GM19452 (cell line): ENCODE results near the gene STPG4.
"Not testable (repeated sequence)": the region's sequence is repeated elsewhere in the genome, so short reads cannot be mapped to it uniquely, and the experiment has no call there.

Experiments
- ATAC-seq: cut with Tn5 transposase; IDR thresholded peaks from one replicate; pipeline ENCODE4 v1.9.1; 2021; ENCODE audit not compliant: unreplicated experiment

STPG4 gene

GRCh38 chr2:47173986-47174732 lies 19.1 kb upstream of the STPG4 start:
- no peak for ATAC-seq

GRCh38 chr2:47172922-47173695 lies 18.0 kb upstream of the STPG4 start:
- no peak for ATAC-seq

DNA sequence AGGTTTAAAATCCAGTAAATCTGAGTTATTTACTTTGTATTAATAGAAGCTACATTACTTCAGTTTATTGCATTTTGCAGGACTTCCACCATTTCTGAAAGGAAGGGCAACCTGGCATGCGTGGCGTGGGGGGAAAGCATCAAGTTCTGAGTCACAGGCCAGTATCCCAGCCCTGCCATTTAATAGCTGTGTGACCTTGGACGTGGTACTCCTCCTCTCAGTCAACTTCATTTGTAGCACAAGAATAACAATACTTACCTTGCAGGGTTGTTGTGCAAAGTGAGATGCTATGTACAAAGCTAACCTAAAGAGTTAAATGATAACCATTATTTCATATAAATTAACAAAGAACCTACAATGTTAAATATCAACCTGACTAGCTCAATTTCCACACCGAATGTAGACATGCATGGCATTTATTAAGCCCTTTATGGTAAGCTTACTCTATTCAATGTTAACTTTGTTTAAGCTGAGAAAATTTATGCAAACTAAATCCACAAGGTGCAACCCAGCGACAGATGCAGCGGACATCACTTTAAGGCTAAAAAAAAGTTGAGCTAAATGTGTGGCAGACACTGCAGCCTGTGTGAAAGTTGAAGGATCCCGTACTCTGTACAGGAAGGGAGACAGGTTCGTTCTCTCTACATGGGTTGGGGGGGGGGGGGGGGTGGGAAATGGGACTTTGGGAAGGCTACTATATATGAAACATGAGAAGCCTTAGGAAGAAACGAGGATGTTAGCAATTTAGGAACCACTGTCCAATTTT lies 17.2 kb upstream of the STPG4 start:
- no peak for ATAC-seq

DNA sequence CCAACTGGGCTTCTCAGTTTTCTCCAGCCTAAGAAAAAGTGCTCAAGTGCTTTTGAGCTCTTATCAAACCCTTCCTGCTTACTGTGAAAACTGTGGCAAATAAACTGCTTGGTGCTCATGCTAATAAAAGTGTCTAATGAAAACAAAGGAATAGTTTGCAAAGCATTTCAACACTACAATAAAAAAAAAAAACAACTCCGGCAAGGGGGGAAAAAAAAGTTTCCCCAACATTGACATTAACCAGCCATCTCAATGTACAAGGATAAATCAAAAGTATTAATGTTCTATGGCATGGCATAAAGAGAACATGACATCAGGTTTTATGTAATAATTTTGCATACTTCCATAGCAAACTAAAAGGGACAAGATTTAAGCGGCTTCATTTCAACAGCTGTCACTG lies 14.7 kb upstream of the STPG4 start:
- ATAC-seq: no peak

GRCh38 chr2:47168895-47169294 lies 13.8 kb upstream of the STPG4 start:
- ATAC-seq: not testable (repeated sequence)

- no peak for ATAC-seq
Observed at GRCh38 chr2:47167149-47167548, 12.0 kb upstream of the STPG4 start.

DNA sequence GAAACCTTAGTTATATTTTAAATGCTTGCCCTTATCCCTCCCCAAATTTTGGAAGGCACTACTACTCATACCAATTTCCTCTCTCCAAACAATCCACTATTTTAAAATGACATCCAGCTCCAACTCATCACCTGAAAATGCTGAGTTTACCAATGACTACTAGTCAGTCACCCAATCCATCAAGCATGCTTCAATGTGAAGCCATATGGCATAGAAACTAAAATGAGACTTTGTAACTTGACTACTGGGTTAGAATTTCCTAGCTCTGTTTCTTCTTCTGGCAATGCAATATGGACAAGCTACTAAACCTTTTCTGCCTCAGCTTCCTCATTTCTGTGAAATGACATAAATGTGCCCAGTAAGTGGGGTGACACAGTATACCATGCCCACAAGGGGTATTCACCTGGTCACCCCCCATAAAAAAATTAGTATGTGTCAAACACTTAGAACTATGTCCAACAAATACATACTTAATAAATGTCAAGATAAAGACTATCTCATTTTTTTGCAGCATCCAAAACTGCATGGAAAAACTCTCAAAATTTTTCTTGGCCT lies 10.0 kb upstream of the STPG4 start:
- no peak for ATAC-seq

- ATAC-seq: no peak
Observed at GRCh38 chr2:47162780-47163179, 7.7 kb upstream of the STPG4 start.

DNA sequence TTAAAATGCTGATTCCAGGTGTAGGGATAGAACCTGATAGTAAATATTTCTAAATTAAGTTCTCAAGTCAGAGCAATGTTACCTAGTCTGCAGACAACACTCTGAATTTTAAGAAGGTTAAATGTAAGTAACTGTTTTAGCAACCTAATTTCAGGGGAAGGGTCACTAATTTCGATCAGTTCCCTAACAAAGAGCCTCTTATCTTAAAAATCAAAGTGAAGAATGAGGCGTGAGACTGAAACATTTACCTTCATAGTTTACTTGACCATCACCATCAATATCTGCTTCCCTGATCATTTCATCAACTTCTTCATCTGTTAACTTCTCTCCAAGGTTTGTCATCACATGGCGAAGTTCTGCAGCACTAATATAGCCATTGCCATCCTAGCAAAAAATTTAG lies 6.4 kb upstream of the STPG4 start:
- no peak for ATAC-seq

DNA sequence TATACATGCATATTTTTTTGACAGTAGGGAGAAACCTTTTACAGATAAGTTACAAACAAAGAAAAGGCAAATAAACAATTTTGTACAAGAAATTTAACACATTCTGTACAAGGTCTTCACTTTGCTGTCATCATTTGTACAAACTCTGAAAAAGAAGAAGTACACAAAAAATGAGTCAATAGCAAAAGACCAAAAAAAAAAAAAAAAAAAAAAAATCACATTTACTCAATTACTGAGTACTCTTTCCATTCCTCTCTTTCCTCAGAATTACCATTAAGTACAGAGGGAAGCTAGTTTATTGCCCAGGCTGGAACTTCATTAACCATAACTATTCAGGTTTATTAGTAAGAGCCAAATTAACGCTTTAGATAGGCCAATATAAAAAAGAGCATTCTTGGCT lies 5.6 kb upstream of the STPG4 start:
- ATAC-seq: no peak

DNA sequence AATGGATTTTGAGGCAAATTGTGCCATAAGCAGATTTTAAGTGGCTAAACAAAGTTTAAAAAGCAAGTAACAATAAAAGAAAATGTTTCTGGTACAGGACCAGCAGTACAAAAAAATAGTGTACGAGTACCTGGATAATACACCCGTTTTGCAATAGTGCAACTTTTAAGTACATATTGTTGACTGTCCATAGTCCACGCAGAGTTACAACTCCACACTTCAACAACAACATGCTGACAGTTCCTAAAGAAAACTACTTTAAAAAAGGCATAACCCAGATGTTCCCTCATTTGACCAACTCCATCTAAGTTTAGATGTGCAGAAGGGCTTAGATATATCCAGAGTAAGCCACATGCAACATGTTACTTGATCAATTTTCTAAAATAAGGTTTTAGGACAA lies 5.1 kb upstream of the STPG4 start:
- ATAC-seq: no peak

DNA sequence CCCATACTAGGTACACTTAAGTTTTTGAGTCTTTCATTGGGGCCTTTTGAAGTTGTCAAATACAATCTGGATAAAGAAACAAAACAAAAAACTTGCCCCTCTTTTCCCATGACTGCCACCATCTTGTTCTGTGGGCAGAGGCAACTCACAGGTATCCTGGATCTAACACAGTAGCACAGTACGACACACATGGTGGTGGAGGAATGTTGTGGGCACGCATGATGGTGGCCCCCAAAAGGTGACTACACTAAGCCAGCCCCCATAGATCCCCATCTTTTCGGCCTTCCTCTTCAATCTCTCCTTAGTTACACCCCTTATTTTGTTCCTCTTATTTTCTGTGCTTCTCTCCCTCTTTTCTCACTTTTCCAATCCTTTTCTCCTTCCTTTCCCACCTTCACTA lies 4.5 kb upstream of the STPG4 start:
- ATAC-seq: no peak

GRCh38 chr2:47158576-47158975 lies 3.5 kb upstream of the STPG4 start:
- ATAC-seq: no peak

- ATAC-seq: no peak
Observed at GRCh38 chr2:47152803-47153202, 2.3 kb downstream of the STPG4 start.

DNA sequence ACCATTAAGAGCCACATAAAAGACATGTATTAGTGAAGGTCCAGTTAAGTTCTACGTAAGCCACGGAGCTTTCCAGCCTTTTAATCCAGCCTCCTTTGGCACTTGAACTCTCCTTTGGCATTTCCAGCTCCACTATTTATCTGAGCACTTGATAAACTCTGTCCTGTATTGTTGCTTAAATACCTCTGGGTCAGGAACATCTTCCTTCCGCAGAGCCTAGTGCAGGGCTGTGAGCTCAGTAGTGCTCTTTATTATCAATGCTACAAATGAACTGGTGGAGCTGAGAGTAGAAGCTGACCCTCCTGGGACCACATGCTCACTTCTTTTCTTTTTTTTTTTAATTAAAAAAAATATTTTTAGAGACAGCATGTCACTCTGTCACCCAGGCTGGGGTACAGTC lies 4.9 kb downstream of the STPG4 start:
- no peak for ATAC-seq

- no peak for ATAC-seq
Observed at GRCh38 chr2:47147021-47147420, 8.1 kb downstream of the STPG4 start.

GRCh38 chr2:47145466-47145865 lies 9.6 kb downstream of the STPG4 start:
- ATAC-seq: no peak

DNA sequence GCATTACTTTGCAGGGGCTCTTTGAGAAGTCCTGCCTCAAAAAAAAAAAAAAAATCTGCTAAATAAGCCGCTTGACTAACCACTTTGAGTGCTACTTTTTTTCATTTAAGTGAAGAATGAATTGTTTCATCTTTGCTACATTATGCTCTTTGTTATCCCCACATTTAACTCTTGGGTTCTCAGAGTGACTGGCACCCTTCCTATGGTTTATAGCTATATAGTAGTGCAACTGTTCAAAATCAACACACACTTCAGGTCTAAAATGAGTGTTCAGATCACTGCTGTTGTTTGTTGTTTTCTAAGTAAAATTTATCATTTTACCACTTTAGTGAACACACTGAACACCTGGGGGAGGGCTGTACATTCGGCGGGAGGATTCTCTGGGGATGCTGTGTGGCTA lies 13.6 kb downstream of the STPG4 start:
- no peak for ATAC-seq

GRCh38 chr2:47134386-47135090 lies 20.6 kb downstream of the STPG4 start:
- ATAC-seq: no peak

DNA sequence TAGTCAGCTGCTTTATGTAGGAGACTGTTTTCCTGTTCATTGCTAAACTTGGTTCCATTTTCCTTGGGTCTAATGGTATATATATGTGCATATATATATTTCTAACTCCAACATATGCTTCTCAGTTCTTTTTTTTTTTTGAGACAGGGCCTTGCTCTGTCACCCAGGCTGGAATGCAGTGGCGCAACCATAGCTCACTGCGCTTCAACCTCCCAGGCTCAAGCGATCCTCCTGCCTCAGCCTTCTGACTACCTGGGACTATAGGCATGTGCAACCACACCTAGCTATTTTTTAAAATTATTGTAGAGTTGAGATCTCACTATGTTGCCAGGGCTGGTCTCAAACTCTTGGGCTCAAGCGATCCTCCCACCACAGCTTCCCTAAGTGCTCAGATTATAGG lies 22.1 kb downstream of the STPG4 start:
- ATAC-seq: no peak

- no peak for ATAC-seq
Observed at GRCh38 chr2:47129191-47129706, 25.9 kb downstream of the STPG4 start.
